Fibroblast of skin of scalp (primary cell): Measurements from ENCODE around the gene EVC2.
"Not testable (repeated sequence)": the region's sequence is repeated elsewhere in the genome, so short reads cannot be mapped to it uniquely, and the experiment has no call there.

Source experiments
- DNase-seq: peaks from one replicate; pipeline ENCODE4 v3.0.0-alpha.2; 2013

The EVC2 gene

GRCh38 chr4:5746829-5747737 is 38.7 kb upstream of the EVC2 start:
- peak; percentile 69 for DNase-seq

GRCh38 chr4:5746250-5746649 is 37.9 kb upstream of the EVC2 start:
- DNase-seq: no peak

- DNase-seq: no peak
Measured at GRCh38 chr4:5742968-5743367, 34.6 kb upstream of the EVC2 start.

- no peak for DNase-seq
Measured at GRCh38 chr4:5742388-5742787, 34.0 kb upstream of the EVC2 start.

GRCh38 chr4:5738061-5738460 is 29.7 kb upstream of the EVC2 start:
- no peak for DNase-seq

- DNase-seq: no peak
Measured at GRCh38 chr4:5735463-5735862, 27.1 kb upstream of the EVC2 start.

GRCh38 chr4:5734853-5735252 is 26.5 kb upstream of the EVC2 start:
- no peak for DNase-seq

- DNase-seq: no peak
Measured at GRCh38 chr4:5732158-5732557, 23.8 kb upstream of the EVC2 start.

GRCh38 chr4:5730993-5731990 is 22.9 kb upstream of the EVC2 start:
- DNase-seq: no peak

GRCh38 chr4:5730436-5730835 is 22.1 kb upstream of the EVC2 start:
- DNase-seq: no peak

- not testable (repeated sequence) for DNase-seq
Measured at GRCh38 chr4:5728412-5728811, 20.1 kb upstream of the EVC2 start.

- no peak for DNase-seq
Measured at GRCh38 chr4:5724377-5724776, 16.0 kb upstream of the EVC2 start.

- no peak for DNase-seq
Measured at GRCh38 chr4:5722328-5722727, 14.0 kb upstream of the EVC2 start.

- DNase-seq: no peak
Measured at GRCh38 chr4:5721923-5722322, 13.6 kb upstream of the EVC2 start.

- no peak for DNase-seq
Measured at GRCh38 chr4:5720980-5721379, 12.6 kb upstream of the EVC2 start.

GRCh38 chr4:5720157-5720850 is 11.9 kb upstream of the EVC2 start:
- no peak for DNase-seq

- DNase-seq: no peak
Measured at GRCh38 chr4:5719350-5720055, 11.1 kb upstream of the EVC2 start.

GRCh38 chr4:5718411-5718810 is 10.1 kb upstream of the EVC2 start:
- no peak for DNase-seq

GRCh38 chr4:5717449-5718158 is 9.2 kb upstream of the EVC2 start:
- DNase-seq: no peak

GRCh38 chr4:5716391-5716790 is 8.0 kb upstream of the EVC2 start:
- no peak for DNase-seq

- no peak for DNase-seq
Measured at GRCh38 chr4:5715357-5715756, 7.0 kb upstream of the EVC2 start.
